K562 (cell line): ENCODE data around the gene CUEDC2. TPM values are rescaled to one million over a fixed set of nuclear protein-coding genes. Genes with fewer than 3 reads are reported as not detected.

ENCODE experiments used
- FOXK1 ChIP-seq: sonication (generic); formaldehyde crosslinking; IDR thresholded peaks from 2 replicates; pipeline ENCODE4 v1.8.0; 2022; ENCODE audit warnings: missing genetic modification reagents, mild to moderate bottlenecking, borderline replicate concordance
- HNRNPLL ChIP-seq: fragments of 200-400 bp; formaldehyde crosslinking; IDR thresholded peaks from 2 replicates; pipeline ENCODE4 v1.6.1; 2017; ENCODE audit warnings: low read length, low read depth, mild to moderate bottlenecking; ENCODE audit not compliant: poor library complexity, severe bottlenecking
- MAZ ChIP-seq, 2 experiments: fragments of 450-650 bp in 1 of 2; sonication (generic) in 1 of 2; formaldehyde crosslinking; IDR thresholded peaks in 1 of 2; conservative IDR thresholded peaks in 1 of 2; 2 replicates each; pipeline versions ENCODE4 v1.4.0 to v1.5.0; 2020; ENCODE audit warnings: mild to moderate bottlenecking in 1 of 2, missing genetic modification reagents in 1 of 2
- SAP30 ChIP-seq: fragments of 200-600 bp; sonication (generic); IDR thresholded peaks from 2 replicates; pipeline ENCODE4 v1.6.1; 2012; ENCODE audit warnings: borderline replicate concordance, low read depth, mild to moderate bottlenecking, moderate library complexity, low read length, control low read depth, inconsistent platforms; ENCODE audit not compliant: insufficient read depth, poor library complexity, severe bottlenecking
- TGIF2 ChIP-seq: sonication (generic); formaldehyde crosslinking; IDR thresholded peaks from 2 replicates; pipeline ENCODE4 v1.8.1; 2022; ENCODE audit warnings: mild to moderate bottlenecking, missing genetic modification reagents, moderate library complexity
- TOE1 ChIP-seq, 2 experiments: fragments of 450-650 bp in 1 of 2; sonication (generic) in 1 of 2; formaldehyde crosslinking in 1 of 2; IDR thresholded peaks; 2 replicates each; pipeline versions ENCODE4 v1.7.1 to v1.8.0; 2016 to 2022; ENCODE audit warnings: borderline replicate concordance in 2 of 2, mild to moderate bottlenecking in 2 of 2, antibody characterized with exemption in 1 of 2, inconsistent platforms in 1 of 2, low read depth in 1 of 2, missing genetic modification reagents in 1 of 2, moderate library complexity in 1 of 2
- ZFX ChIP-seq: sonication (generic); formaldehyde crosslinking; IDR thresholded peaks from 2 replicates; pipeline ENCODE4 v1.8.0; 2022; ENCODE audit warnings: mild to moderate bottlenecking, missing genetic modification reagents, moderate library complexity
- ZNF212 ChIP-seq: fragments of 450-650 bp; formaldehyde crosslinking; IDR thresholded peaks from 2 replicates; pipeline ENCODE4 v1.4.0; 2020; ENCODE audit warnings: mild to moderate bottlenecking
- ZNF398 ChIP-seq: fragments of 250-450 bp; sonication (Bioruptor Pico); IDR thresholded peaks from 2 replicates; pipeline ENCODE4 v1.8.0; 2021; ENCODE audit warnings: moderate library complexity, mild to moderate bottlenecking, inconsistent platforms
- polyA plus RNA-seq, 8 experiments: library from polyadenylated mRNA; depleted of rRNA in 4 of 8; stranded (reverse) in 5 of 8; unstranded in 3 of 8; fragments of >200 nt; fragmentation: Nextera tagmentation in 2 of 8; fragmentation: Illumina TruSeq in 1 of 8; extraction: Ambion mirVana in 2 of 8; extraction: Trizol in 1 of 8; gene quantifications; 2 replicates each; pipeline versions ENCODE4 v1.2.1 to v1.2.3, GENCODE V29; 2011 to 2014; ENCODE audit warnings: inconsistent platforms in 1 of 8, missing spikeins in 1 of 8
- total RNA-seq, 7 experiments: library from RNA; depleted of rRNA in 6 of 7; stranded (reverse); fragments of >200 nt in 6 of 7; fragmentation: Illumina TruSeq in 2 of 7; extraction: Trizol in 2 of 7; gene quantifications; 2 replicates each; pipeline versions ENCODE4 v1.2.1 to v1.2.3, GENCODE V29; 2011 to 2021; ENCODE audit warnings: low replicate concordance in 1 of 7
- TF ChIP-seq, protein P1 (sequence below): fragments of 450-650 bp; IDR thresholded peaks from 2 replicates; pipeline ENCODE4 v1.6.1; 2016; ENCODE audit warnings: mild to moderate bottlenecking, moderate library complexity
- TF ChIP-seq, protein P2 (sequence below): sonication (generic); formaldehyde crosslinking; IDR thresholded peaks from 2 replicates; pipeline ENCODE4 v1.9.0; 2022; ENCODE audit warnings: mild to moderate bottlenecking, missing genetic modification reagents

CUEDC2 gene
- total and polyA plus RNA-seq, 9 of the 15 experiments (the other 6 are each of a cell fraction or from before 2014, with no cell fraction given), result 8.5 to 48.9 (median 27.4) TPM

GRCh38 chr10:102461187-102462054, 29.0 kb upstream of the CUEDC2 start (continued):
- TF ChIP-seq ZNF398 (CRISPR knock-in tag) (no peak), TOE1 (IDR thresholded peaks at IDR 0.05; ENCODE audit: borderline replicate concordance) (peak; percentile 65; the same call in 1 of the 2 replicates), TOE1 (CRISPR knock-in tag; IDR thresholded peaks at IDR 0.05; ENCODE audit: borderline replicate concordance, low read depth) (no peak), SAP30 (peak; percentile 21), ZNF212 (CRISPR knock-in tag) (no peak), FOXK1 (CRISPR knock-in tag) (no peak), HNRNPLL (no peak), TGIF2 (CRISPR knock-in tag) (no peak), ZFX (CRISPR knock-in tag) (peak; percentile 40), MAZ (CRISPR knock-in tag; conservative IDR thresholded peaks at IDR 0.05 in 1 of 2, IDR thresholded peaks at IDR 0.05 in 1 of 2) (peak; percentile 93 to 98)
- TF ChIP-seq, protein P1, sequence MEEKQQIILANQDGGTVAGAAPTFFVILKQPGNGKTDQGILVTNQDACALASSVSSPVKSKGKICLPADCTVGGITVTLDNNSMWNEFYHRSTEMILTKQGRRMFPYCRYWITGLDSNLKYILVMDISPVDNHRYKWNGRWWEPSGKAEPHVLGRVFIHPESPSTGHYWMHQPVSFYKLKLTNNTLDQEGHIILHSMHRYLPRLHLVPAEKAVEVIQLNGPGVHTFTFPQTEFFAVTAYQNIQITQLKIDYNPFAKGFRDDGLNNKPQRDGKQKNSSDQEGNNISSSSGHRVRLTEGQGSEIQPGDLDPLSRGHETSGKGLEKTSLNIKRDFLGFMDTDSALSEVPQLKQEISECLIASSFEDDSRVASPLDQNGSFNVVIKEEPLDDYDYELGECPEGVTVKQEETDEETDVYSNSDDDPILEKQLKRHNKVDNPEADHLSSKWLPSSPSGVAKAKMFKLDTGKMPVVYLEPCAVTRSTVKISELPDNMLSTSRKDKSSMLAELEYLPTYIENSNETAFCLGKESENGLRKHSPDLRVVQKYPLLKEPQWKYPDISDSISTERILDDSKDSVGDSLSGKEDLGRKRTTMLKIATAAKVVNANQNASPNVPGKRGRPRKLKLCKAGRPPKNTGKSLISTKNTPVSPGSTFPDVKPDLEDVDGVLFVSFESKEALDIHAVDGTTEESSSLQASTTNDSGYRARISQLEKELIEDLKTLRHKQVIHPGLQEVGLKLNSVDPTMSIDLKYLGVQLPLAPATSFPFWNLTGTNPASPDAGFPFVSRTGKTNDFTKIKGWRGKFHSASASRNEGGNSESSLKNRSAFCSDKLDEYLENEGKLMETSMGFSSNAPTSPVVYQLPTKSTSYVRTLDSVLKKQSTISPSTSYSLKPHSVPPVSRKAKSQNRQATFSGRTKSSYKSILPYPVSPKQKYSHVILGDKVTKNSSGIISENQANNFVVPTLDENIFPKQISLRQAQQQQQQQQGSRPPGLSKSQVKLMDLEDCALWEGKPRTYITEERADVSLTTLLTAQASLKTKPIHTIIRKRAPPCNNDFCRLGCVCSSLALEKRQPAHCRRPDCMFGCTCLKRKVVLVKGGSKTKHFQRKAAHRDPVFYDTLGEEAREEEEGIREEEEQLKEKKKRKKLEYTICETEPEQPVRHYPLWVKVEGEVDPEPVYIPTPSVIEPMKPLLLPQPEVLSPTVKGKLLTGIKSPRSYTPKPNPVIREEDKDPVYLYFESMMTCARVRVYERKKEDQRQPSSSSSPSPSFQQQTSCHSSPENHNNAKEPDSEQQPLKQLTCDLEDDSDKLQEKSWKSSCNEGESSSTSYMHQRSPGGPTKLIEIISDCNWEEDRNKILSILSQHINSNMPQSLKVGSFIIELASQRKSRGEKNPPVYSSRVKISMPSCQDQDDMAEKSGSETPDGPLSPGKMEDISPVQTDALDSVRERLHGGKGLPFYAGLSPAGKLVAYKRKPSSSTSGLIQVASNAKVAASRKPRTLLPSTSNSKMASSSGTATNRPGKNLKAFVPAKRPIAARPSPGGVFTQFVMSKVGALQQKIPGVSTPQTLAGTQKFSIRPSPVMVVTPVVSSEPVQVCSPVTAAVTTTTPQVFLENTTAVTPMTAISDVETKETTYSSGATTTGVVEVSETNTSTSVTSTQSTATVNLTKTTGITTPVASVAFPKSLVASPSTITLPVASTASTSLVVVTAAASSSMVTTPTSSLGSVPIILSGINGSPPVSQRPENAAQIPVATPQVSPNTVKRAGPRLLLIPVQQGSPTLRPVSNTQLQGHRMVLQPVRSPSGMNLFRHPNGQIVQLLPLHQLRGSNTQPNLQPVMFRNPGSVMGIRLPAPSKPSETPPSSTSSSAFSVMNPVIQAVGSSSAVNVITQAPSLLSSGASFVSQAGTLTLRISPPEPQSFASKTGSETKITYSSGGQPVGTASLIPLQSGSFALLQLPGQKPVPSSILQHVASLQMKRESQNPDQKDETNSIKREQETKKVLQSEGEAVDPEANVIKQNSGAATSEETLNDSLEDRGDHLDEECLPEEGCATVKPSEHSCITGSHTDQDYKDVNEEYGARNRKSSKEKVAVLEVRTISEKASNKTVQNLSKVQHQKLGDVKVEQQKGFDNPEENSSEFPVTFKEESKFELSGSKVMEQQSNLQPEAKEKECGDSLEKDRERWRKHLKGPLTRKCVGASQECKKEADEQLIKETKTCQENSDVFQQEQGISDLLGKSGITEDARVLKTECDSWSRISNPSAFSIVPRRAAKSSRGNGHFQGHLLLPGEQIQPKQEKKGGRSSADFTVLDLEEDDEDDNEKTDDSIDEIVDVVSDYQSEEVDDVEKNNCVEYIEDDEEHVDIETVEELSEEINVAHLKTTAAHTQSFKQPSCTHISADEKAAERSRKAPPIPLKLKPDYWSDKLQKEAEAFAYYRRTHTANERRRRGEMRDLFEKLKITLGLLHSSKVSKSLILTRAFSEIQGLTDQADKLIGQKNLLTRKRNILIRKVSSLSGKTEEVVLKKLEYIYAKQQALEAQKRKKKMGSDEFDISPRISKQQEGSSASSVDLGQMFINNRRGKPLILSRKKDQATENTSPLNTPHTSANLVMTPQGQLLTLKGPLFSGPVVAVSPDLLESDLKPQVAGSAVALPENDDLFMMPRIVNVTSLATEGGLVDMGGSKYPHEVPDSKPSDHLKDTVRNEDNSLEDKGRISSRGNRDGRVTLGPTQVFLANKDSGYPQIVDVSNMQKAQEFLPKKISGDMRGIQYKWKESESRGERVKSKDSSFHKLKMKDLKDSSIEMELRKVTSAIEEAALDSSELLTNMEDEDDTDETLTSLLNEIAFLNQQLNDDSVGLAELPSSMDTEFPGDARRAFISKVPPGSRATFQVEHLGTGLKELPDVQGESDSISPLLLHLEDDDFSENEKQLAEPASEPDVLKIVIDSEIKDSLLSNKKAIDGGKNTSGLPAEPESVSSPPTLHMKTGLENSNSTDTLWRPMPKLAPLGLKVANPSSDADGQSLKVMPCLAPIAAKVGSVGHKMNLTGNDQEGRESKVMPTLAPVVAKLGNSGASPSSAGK, result peak; percentile 58; the same call in 1 of the 2 replicates
- TF ChIP-seq, protein P2, sequence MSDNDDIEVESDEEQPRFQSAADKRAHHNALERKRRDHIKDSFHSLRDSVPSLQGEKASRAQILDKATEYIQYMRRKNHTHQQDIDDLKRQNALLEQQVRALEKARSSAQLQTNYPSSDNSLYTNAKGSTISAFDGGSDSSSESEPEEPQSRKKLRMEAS (CRISPR knock-in tag), result peak; percentile 39
